H9 (cell line): ENCODE results near the gene ARHGEF10L. TPM values are rescaled to one million over a fixed set of nuclear protein-coding genes. Genes with fewer than 3 reads are reported as not detected.

Experiments
- DNase-seq: peaks from one replicate; pipeline ENCODE4 v3.0.0-alpha.2; 2017
- H2AFZ ChIP-seq: one replicate; pipeline ENCODE4 v1.6.1; 2013; ENCODE audit warnings: mild to moderate bottlenecking, low read length, control low read depth, moderate library complexity
- H2AK5ac ChIP-seq: 2 replicates; pipeline ENCODE4 v1.6.1; 2013; ENCODE audit warnings: low read length, control low read depth, mixed read lengths; ENCODE audit not compliant: insufficient read length
- H2BK120ac ChIP-seq: one replicate; pipeline ENCODE4 v1.6.1; 2013; ENCODE audit warnings: low read depth, mild to moderate bottlenecking, low read length, control low read depth, inconsistent platforms; ENCODE audit not compliant: poor library complexity, severe bottlenecking
- H2BK12ac ChIP-seq: 2 replicates; pipeline ENCODE4 v1.6.1; 2013; ENCODE audit warnings: low read length, control low read depth, mixed read lengths, low read depth; ENCODE audit not compliant: insufficient read length
- H2BK15ac ChIP-seq: 2 replicates; pipeline ENCODE4 v1.6.1; 2013; ENCODE audit warnings: low read depth, low read length, control low read depth
- H2BK20ac ChIP-seq: one replicate; pipeline ENCODE4 v1.6.1; 2013; ENCODE audit warnings: low read depth, mild to moderate bottlenecking, low read length, control low read depth, inconsistent platforms; ENCODE audit not compliant: poor library complexity, severe bottlenecking
- H2BK5ac ChIP-seq: 2 replicates; pipeline ENCODE4 v1.6.1; 2013; ENCODE audit warnings: low read length, control low read depth, mixed read lengths; ENCODE audit not compliant: insufficient read length
- H3K14ac ChIP-seq: 2 replicates; pipeline ENCODE4 v1.6.1; 2013; ENCODE audit warnings: low read length, control low read depth; ENCODE audit not compliant: insufficient read depth
- H3K18ac ChIP-seq: 2 replicates; pipeline ENCODE4 v1.6.1; 2013; ENCODE audit warnings: low read depth, mild to moderate bottlenecking, mixed read lengths, low read length, control low read depth; ENCODE audit not compliant: insufficient read length
- H3K23ac ChIP-seq: 2 replicates; pipeline ENCODE4 v1.6.1; 2013; ENCODE audit warnings: low read length, control low read depth, mixed read lengths, low read depth; ENCODE audit not compliant: insufficient read length
- H3K23me2 ChIP-seq: 2 replicates; pipeline ENCODE4 v1.6.1; 2013; ENCODE audit warnings: low read depth, mild to moderate bottlenecking, mixed read lengths, low read length, control low read depth; ENCODE audit not compliant: insufficient read length, poor library complexity, severe bottlenecking
- H3K27ac ChIP-seq: 2 replicates; pipeline ENCODE4 v1.5.1; 2013; ENCODE audit warnings: low read length, control low read depth, mixed read lengths, low read depth; ENCODE audit not compliant: insufficient read length
- H3K27me3 ChIP-seq: 2 replicates; pipeline ENCODE4 v1.6.1; 2013; ENCODE audit warnings: low read length, control low read depth, inconsistent platforms; ENCODE audit not compliant: insufficient read depth
- H3K4ac ChIP-seq: 2 replicates; pipeline ENCODE4 v1.6.1; 2013; ENCODE audit warnings: low read depth, mild to moderate bottlenecking, control low read depth, inconsistent platforms, low read length, moderate library complexity
- H3K4me1 ChIP-seq: 2 replicates; pipeline ENCODE4 v1.6.1; 2013; ENCODE audit warnings: low read length, control low read depth, inconsistent platforms; ENCODE audit not compliant: insufficient read depth
- H3K4me2 ChIP-seq: 2 replicates; pipeline ENCODE4 v1.6.1; 2013; ENCODE audit warnings: low read length, control low read depth, mixed read lengths; ENCODE audit not compliant: insufficient read length, insufficient read depth
- H3K56ac ChIP-seq: 2 replicates; pipeline ENCODE4 v1.6.1; 2013; ENCODE audit warnings: low read depth, mild to moderate bottlenecking, mixed read lengths, low read length, control low read depth; ENCODE audit not compliant: insufficient read length
- H3K79me1 ChIP-seq: 2 replicates; pipeline ENCODE4 v1.6.1; 2013; ENCODE audit warnings: low read depth, mild to moderate bottlenecking, moderate library complexity, low read length, control low read depth, inconsistent platforms; ENCODE audit not compliant: insufficient read depth, poor library complexity, severe bottlenecking
- H3K79me2 ChIP-seq: 2 replicates; pipeline ENCODE4 v1.6.1; 2013; ENCODE audit warnings: low read length, control low read depth, inconsistent platforms; ENCODE audit not compliant: insufficient read depth
- H3K9ac ChIP-seq: 2 replicates; pipeline ENCODE4 v1.6.1; 2013; ENCODE audit warnings: low read length, control low read depth, mixed read lengths; ENCODE audit not compliant: insufficient read length; ENCODE audit errors: extremely low read depth
- H3K9me3 ChIP-seq: one replicate; pipeline ENCODE4 v1.6.1; 2013; ENCODE audit warnings: low read depth, low read length, inconsistent platforms; ENCODE audit not compliant: control insufficient read depth
- H3T11ph ChIP-seq: one replicate; pipeline ENCODE4 v1.6.1; 2013; ENCODE audit warnings: mild to moderate bottlenecking, low read length, control low read depth, inconsistent platforms
- H4K20me1 ChIP-seq: one replicate; pipeline ENCODE4 v1.6.1; 2013; ENCODE audit not compliant: control insufficient read depth, insufficient read length, insufficient read depth
- H4K5ac ChIP-seq: 2 replicates; pipeline ENCODE4 v1.6.1; 2013; ENCODE audit warnings: low read depth, mild to moderate bottlenecking, mixed read lengths, low read length, control low read depth; ENCODE audit not compliant: insufficient read length
- H4K8ac ChIP-seq: replicated peaks from 2 replicates; pipeline ENCODE4 v1.6.1; 2013; ENCODE audit warnings: low read length, control low read depth, mixed read lengths, low read depth; ENCODE audit not compliant: insufficient read length
- H4K91ac ChIP-seq: 2 replicates; pipeline ENCODE4 v1.6.1; 2013; ENCODE audit warnings: low read depth, mild to moderate bottlenecking, moderate library complexity, mixed read lengths, low read length, control low read depth; ENCODE audit not compliant: insufficient read length
- H3K27ac Mint-ChIP-seq, 3 experiments: 2 replicates in 2 of 3; 3 replicates in 1 of 3; pipeline ENCODE4 v1.8.0; 2020 to 2021; ENCODE audit warnings: mixed read lengths in 3 of 3, mild to moderate bottlenecking in 1 of 3, moderate library complexity in 1 of 3
- H3K27me3 Mint-ChIP-seq: 2 replicates; pipeline ENCODE4 v1.8.0; 2021; ENCODE audit warnings: low read depth, mild to moderate bottlenecking, moderate library complexity, mixed read lengths
- H3K36me3 Mint-ChIP-seq, 3 experiments: 2 replicates in 2 of 3; 3 replicates in 1 of 3; pipeline ENCODE4 v1.8.0; 2020 to 2021; ENCODE audit warnings: low read depth in 3 of 3, mixed read lengths in 3 of 3; ENCODE audit not compliant: insufficient read depth in 1 of 3
- H3K4me1 Mint-ChIP-seq, 2 experiments: 2 replicates each; pipeline ENCODE4 v1.8.0; 2020; ENCODE audit warnings: mixed read lengths in 2 of 2
- H3K4me3 Mint-ChIP-seq, 2 experiments: 2 replicates in 1 of 2; 3 replicates in 1 of 2; pipeline ENCODE4 v1.8.0; 2020 to 2021; ENCODE audit warnings: mild to moderate bottlenecking in 2 of 2, mixed read lengths in 2 of 2, moderate library complexity in 1 of 2
- H3K9me3 Mint-ChIP-seq, 2 experiments: 2 replicates in 1 of 2; 3 replicates in 1 of 2; pipeline ENCODE4 v1.8.0; 2020; ENCODE audit warnings: mild to moderate bottlenecking in 2 of 2, mixed read lengths in 2 of 2, moderate library complexity in 1 of 2
- WGBS: extraction: QIAGEN DNeasy Blood & Tissue Kit; methylation state at CpG from one replicate; pipeline ENCODE4 v1.1.7; 2013; ENCODE audit warnings: missing lambda C conversion rate, low lambda C conversion rate, mixed read lengths; ENCODE audit not compliant: insufficient read length; ENCODE audit errors: extremely low coverage; 5-methylcytosine and 5-hydroxymethylcytosine counted together
- total RNA-seq: library from RNA; stranded (reverse); gene quantifications from 2 replicates; pipeline ENCODE4 v1.2.1, GENCODE V29; 2021
- TF ChIP-seq, protein P1 (sequence below): fragments of 200-600 bp; sonication (generic); conservative IDR thresholded peaks from 3 replicates; pipeline ENCODE4 v1.8.0; 2021; ENCODE audit warnings: antibody characterized with exemption, mild to moderate bottlenecking

The ARHGEF10L gene
- total RNA-seq, 1 experiment from 2014 or later, result 20.2 TPM

GRCh38 chr1:17545356-17545755, 5.9 kb downstream of the ARHGEF10L start:
- Histone ChIP-seq H3T11ph (no peak overlapping the region), H3K4me1 (peaks cover 23% of the 10 kb centered on the region; the same call in 1 of the 2 replicates), H2BK12ac (no peak overlapping the region), H2BK15ac (no peak overlapping the region), H4K5ac (no peak overlapping the region), H3K79me2 (peaks cover 22% of the 10 kb centered on the region; the same call in 1 of the 2 replicates), H3K4ac (no peak overlapping the region), H3K4me2 (no peak overlapping the region), H2AK5ac (no peak overlapping the region), H3K14ac (no peak overlapping the region), H4K8ac (no peak overlapping the region), H2BK120ac (no peak overlapping the region), H4K20me1 (no peaks in the 10 kb centered on the region), H4K91ac (no peak overlapping the region), H3K9ac (no peak overlapping the region), H3K79me1 (no peaks in the 10 kb centered on the region), H3K56ac (no peak overlapping the region), H3K23ac (no peak overlapping the region), H3K27me3 (no peaks in the 10 kb centered on the region), H3K9me3 (no peaks in the 10 kb centered on the region), H2AFZ (no peak overlapping the region), H3K18ac (no peak overlapping the region), H2BK20ac (no peak overlapping the region), H3K27ac (no peak overlapping the region), H2BK5ac (no peak overlapping the region), H3K23me2 (peaks cover 3% of the 10 kb centered on the region)
- WGBS, result no CpG with 5 or more reads among the region's 2 CpGs
- Mint-ChIP-seq H3K36me3 (peaks cover 5 to 8% (median 5%) of the 10 kb centered on the region in 3 experiments), H3K9me3 (peaks cover 0 to 2% of the 10 kb centered on the region in 2 experiments; a peak in 1 of 5 replicates), H3K27me3 (no peaks in the 10 kb centered on the region), H3K4me3 (no peak overlapping the region), H3K4me1 (peaks cover 67 to 74% of the 10 kb centered on the region in 2 experiments), H3K27ac (peak overlapping the region; percentile 25 to 85 (median 55))
- TF ChIP-seq, protein P1, sequence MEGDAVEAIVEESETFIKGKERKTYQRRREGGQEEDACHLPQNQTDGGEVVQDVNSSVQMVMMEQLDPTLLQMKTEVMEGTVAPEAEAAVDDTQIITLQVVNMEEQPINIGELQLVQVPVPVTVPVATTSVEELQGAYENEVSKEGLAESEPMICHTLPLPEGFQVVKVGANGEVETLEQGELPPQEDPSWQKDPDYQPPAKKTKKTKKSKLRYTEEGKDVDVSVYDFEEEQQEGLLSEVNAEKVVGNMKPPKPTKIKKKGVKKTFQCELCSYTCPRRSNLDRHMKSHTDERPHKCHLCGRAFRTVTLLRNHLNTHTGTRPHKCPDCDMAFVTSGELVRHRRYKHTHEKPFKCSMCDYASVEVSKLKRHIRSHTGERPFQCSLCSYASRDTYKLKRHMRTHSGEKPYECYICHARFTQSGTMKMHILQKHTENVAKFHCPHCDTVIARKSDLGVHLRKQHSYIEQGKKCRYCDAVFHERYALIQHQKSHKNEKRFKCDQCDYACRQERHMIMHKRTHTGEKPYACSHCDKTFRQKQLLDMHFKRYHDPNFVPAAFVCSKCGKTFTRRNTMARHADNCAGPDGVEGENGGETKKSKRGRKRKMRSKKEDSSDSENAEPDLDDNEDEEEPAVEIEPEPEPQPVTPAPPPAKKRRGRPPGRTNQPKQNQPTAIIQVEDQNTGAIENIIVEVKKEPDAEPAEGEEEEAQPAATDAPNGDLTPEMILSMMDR, result no peak
- no peak for DNase-seq
